ENCODE data around the gene SPPL3. TPM values are rescaled to one million over a fixed set of nuclear protein-coding genes. Genes with fewer than 3 reads are reported as not detected.

The SPPL3 gene
- total RNA-seq, 1 donor from 2014 or later, result 26.8 TPM

DNA sequence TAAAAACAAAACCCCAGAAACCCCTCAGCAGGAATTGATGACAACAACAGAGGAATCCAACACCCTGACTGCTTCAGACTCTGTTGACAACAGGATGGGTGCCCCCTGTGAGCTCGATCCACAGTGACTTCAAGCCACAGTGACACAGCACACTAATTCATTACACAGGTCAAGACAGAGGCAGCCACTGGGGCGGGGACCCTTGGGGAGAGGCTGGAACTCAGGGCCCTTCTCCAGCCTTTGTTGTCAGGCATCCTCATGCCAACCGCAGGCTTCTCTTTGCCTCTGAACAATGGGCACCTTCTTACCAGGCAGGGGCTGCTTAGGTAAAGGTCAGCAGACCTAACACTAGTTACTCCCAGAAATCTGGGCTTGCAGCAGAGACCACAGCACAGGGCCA is 140.9 kb downstream of the SPPL3 start:
- Histone ChIP-seq H3K4me1 (peaks cover 23% of the 10 kb centered on the region), H3K9me3 (replicated peaks) (no peaks in the 10 kb centered on the region), H3K36me3 (peaks cover 62% of the 10 kb centered on the region), H3K27me3 (ENCODE audit: low read depth) (no peaks in the 10 kb centered on the region), H3K4me3 (no peak overlapping the region), H3K27ac (replicated peaks) (peak overlapping the region; percentile 23)
- intact Hi-C loops (cut with micrococcal nuclease), result no loop called here
- DNase-seq, result no peak
- TF ChIP-seq, protein P1, sequence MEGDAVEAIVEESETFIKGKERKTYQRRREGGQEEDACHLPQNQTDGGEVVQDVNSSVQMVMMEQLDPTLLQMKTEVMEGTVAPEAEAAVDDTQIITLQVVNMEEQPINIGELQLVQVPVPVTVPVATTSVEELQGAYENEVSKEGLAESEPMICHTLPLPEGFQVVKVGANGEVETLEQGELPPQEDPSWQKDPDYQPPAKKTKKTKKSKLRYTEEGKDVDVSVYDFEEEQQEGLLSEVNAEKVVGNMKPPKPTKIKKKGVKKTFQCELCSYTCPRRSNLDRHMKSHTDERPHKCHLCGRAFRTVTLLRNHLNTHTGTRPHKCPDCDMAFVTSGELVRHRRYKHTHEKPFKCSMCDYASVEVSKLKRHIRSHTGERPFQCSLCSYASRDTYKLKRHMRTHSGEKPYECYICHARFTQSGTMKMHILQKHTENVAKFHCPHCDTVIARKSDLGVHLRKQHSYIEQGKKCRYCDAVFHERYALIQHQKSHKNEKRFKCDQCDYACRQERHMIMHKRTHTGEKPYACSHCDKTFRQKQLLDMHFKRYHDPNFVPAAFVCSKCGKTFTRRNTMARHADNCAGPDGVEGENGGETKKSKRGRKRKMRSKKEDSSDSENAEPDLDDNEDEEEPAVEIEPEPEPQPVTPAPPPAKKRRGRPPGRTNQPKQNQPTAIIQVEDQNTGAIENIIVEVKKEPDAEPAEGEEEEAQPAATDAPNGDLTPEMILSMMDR (IDR thresholded peaks at IDR 0.05; ENCODE audit: borderline replicate concordance), result no peak

- DNase-seq, result no peak
- peak overlapping the region; percentile 80 for H3K27ac ChIP-seq (replicated peaks)
- H3K9me3 ChIP-seq (replicated peaks), result no peaks in the 10 kb centered on the region
- intact Hi-C loops (cut with micrococcal nuclease), result no loop called here
- no peaks in the 10 kb centered on the region for H3K27me3 ChIP-seq (ENCODE audit: low read depth)
- H3K4me1 ChIP-seq, result peaks cover 23% of the 10 kb centered on the region
- TF ChIP-seq, protein P1 (IDR thresholded peaks at IDR 0.05; ENCODE audit: borderline replicate concordance), result no peak
- peaks cover 50% of the 10 kb centered on the region for H3K36me3 ChIP-seq
- peak overlapping the region; percentile 31 for H3K4me3 ChIP-seq
Observed at GRCh38 chr12:120762086-120762485, 142.1 kb downstream of the SPPL3 start.

GRCh38 chr12:120761519-120761934 is 142.6 kb downstream of the SPPL3 start:
- Histone ChIP-seq H3K36me3 (peaks cover 44% of the 10 kb centered on the region), H3K4me1 (peaks cover 23% of the 10 kb centered on the region), H3K4me3 (peak overlapping the region; percentile 31), H3K27ac (replicated peaks) (peak overlapping the region; percentile 80), H3K9me3 (replicated peaks) (no peaks in the 10 kb centered on the region), H3K27me3 (ENCODE audit: low read depth) (no peaks in the 10 kb centered on the region)
- intact Hi-C loops (cut with micrococcal nuclease), result no loop called here
- DNase-seq, result no peak
- TF ChIP-seq, protein P1 (IDR thresholded peaks at IDR 0.05; ENCODE audit: borderline replicate concordance), result no peak

DNA sequence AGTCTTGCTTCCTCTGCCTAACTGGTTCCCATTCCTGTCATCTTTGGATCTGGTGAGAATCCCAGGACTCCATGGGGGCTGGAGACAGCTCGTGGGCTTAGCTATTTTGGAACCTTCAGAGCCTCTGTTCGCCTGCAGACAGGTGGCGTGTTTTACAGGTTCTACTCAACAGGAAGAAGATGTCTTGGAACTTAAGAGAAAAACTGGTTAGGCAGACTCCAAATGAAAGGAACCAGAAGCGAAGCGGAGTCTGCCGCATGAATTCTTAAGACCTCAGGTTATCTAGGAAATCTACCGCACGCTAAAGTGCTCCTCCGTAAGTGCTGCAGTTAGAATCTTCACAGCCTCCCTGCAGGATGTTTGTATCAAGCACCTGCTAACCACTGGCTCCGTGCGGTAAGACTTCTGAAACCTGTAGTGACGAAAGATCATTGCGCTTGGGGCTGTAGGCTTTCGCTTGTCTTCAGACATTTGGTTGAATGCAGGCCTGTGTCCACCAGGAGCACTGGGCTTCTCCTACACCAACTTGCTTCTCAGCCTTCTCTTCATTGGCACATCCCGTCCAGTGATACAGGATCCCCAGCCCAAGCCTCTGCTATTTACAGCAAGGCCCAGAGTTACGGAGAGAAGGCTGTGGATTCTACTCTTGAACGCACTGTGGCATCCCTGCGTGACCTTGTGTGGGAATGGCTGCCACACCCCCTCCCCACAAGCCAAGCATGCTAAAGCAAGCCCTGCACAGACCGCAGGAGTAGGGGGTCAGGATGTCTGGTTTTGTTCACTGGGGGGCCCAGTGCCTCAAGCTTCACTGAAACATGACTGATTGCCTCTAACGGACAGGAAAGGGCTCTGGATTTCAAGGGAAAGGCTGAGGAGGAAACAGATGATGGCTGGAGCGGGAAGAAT is 143.6 kb downstream of the SPPL3 start:
- intact Hi-C loops (cut with micrococcal nuclease), result no loop called here
- Histone ChIP-seq H3K9me3 (replicated peaks) (no peaks in the 10 kb centered on the region), H3K4me1 (peaks cover 23% of the 10 kb centered on the region), H3K27me3 (ENCODE audit: low read depth) (no peaks in the 10 kb centered on the region), H3K4me3 (peak overlapping the region; percentile 31), H3K36me3 (peaks cover 35% of the 10 kb centered on the region), H3K27ac (replicated peaks) (peak overlapping the region; percentile 80)
- no peak for DNase-seq
- TF ChIP-seq, protein P1 (IDR thresholded peaks at IDR 0.05; ENCODE audit: borderline replicate concordance), result no peak

DNA sequence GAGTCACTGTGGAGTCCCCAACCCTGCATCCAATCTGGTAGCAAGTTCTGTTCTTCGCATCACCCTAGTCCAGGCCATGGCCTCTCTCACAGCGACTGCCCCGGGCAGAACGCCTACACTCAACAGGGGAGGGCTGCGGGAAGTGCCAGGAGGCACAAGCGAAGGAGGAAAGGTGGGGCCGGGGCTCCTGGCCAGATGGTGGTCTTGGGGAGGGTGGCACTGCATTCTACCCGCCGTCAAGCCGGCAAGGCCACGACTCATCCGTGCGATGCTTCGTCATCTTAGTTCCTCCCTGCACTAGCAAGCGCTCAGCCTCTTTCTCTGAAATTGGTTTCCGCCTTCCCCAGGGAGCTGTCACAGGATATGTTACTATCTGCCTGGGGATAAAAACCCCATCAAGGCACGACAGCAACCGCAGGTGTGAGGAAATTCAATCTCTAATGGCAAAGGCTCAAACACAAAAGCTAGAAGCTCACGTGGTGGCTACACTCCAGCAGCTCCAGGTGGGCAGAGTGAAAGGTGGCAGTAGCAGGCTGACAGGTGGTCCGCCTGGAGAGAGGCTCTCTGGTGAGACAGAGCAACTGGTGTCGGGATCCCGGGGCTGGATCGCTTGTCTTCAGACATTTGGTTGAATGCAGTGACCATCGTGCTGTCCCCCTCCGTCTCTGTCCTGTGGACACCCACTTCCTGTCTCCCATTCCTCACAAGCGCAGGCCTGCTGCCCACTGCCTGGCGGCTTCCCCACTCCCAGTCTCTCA is 144.4 kb downstream of the SPPL3 start:
- Histone ChIP-seq H3K27ac (replicated peaks) (no peak overlapping the region), H3K4me3 (no peak overlapping the region), H3K27me3 (ENCODE audit: low read depth) (no peaks in the 10 kb centered on the region), H3K36me3 (peaks cover 27% of the 10 kb centered on the region), H3K4me1 (peaks cover 23% of the 10 kb centered on the region), H3K9me3 (replicated peaks) (no peaks in the 10 kb centered on the region)
- intact Hi-C loops (cut with micrococcal nuclease), result no loop called here
- no peak for DNase-seq
- TF ChIP-seq, protein P1 (IDR thresholded peaks at IDR 0.05; ENCODE audit: borderline replicate concordance), result no peak

Measured in left ventricle myocardium inferior (tissue), 1 donor.